Sigmoid colon (tissue), 7 donors: Measurements from ENCODE around the gene FGR. TPM values are rescaled to one million over a fixed set of nuclear protein-coding genes. Genes with fewer than 3 reads are reported as not detected.

Source experiments
- DNase-seq: peaks from one replicate; pipeline ENCODE4 v3.0.0-alpha.2; 2019
- H3K27ac ChIP-seq, 4 donors: fragments of 200-600 bp; sonication (generic); one replicate each; pipeline ENCODE4 v1.5.1; 2016 to 2019; ENCODE audit warnings: mild to moderate bottlenecking in 1 of 4
- H3K27me3 ChIP-seq, 3 donors: fragments of 200-600 bp; sonication (generic); one replicate each; pipeline ENCODE4 v1.5.1; 2019; ENCODE audit warnings: mild to moderate bottlenecking in 1 of 3
- H3K36me3 ChIP-seq, 4 donors: fragments of 200-600 bp; sonication (generic); one replicate each; pipeline ENCODE4 v1.5.1; 2016 to 2019
- H3K4me1 ChIP-seq, 4 donors: fragments of 200-600 bp; sonication (generic); one replicate each; pipeline ENCODE4 v1.5.1; 2017 to 2019
- H3K4me3 ChIP-seq, 4 donors: fragments of 200-600 bp; sonication (generic); one replicate each; pipeline ENCODE4 v1.5.1; 2017 to 2019; ENCODE audit warnings: mild to moderate bottlenecking in 2 of 4, moderate library complexity in 1 of 4
- H3K9me3 ChIP-seq, 4 donors: fragments of 200-600 bp in 3 of 4; sonication (generic) in 3 of 4; one replicate each; pipeline versions ENCODE4 v1.5.1 to v1.6.1; 2013 to 2019
- EP300 ChIP-seq, 4 donors: sonication (generic); formaldehyde crosslinking; IDR thresholded peaks; one replicate each; pipeline ENCODE4 v1.6.1; 2017; ENCODE audit warnings: antibody characterized with exemption in 4 of 4
- POLR2A ChIP-seq, 2 donors: fragments of 450-650 bp; IDR thresholded peaks; one replicate each; pipeline ENCODE4 v1.6.1; 2016; ENCODE audit warnings: antibody characterized with exemption in 2 of 2, mild to moderate bottlenecking in 2 of 2, moderate library complexity in 2 of 2
- POLR2AphosphoS5 ChIP-seq, 4 donors: sonication (generic); formaldehyde crosslinking; IDR thresholded peaks; one replicate each; pipeline ENCODE4 v1.6.1; 2017; ENCODE audit warnings: antibody characterized with exemption in 4 of 4
- WGBS, 2 donors: extraction: QIAGEN DNeasy Blood & Tissue Kit; methylation state at CpG; one replicate each; pipeline ENCODE4 v1.1.7; 2013; 5-methylcytosine and 5-hydroxymethylcytosine counted together
- intact Hi-C: fragments of 100-400 bp; cut with DNase I; formaldehyde crosslinking; loops from one replicate; pipeline ENCODE4 v1.15.1; 2023
- polyA plus RNA-seq, 3 donors: library from polyadenylated mRNA; stranded (reverse); fragments of 200-250 nt; gene quantifications; one replicate each; pipeline ENCODE4 v1.2.3, GENCODE V29; 2013
- total RNA-seq, 4 donors: library from RNA; depleted of rRNA; stranded (reverse); fragments of >200 nt; gene quantifications; one replicate each; pipeline ENCODE4 v1.1.0, GENCODE V29; 2016
- TF ChIP-seq, protein P1 (sequence below), 4 experiments: fragments of 450-650 bp in 3 of 4; fragments of 200-600 bp in 1 of 4; IDR thresholded peaks; one replicate each; pipeline ENCODE4 v1.5.1; 2016 to 2019; ENCODE audit warnings: antibody characterized with exemption in 4 of 4, mild to moderate bottlenecking in 3 of 4, moderate library complexity in 2 of 4
- donor health status: healthy with polysubstance abuse.
- donor health status: Bipolar disorder and iron deficiency.
- donor health status: healthy.

FGR gene
- total and polyA plus RNA-seq, 7 donors, result 3.0 to 14.4 (median 6.9) TPM

DNA sequence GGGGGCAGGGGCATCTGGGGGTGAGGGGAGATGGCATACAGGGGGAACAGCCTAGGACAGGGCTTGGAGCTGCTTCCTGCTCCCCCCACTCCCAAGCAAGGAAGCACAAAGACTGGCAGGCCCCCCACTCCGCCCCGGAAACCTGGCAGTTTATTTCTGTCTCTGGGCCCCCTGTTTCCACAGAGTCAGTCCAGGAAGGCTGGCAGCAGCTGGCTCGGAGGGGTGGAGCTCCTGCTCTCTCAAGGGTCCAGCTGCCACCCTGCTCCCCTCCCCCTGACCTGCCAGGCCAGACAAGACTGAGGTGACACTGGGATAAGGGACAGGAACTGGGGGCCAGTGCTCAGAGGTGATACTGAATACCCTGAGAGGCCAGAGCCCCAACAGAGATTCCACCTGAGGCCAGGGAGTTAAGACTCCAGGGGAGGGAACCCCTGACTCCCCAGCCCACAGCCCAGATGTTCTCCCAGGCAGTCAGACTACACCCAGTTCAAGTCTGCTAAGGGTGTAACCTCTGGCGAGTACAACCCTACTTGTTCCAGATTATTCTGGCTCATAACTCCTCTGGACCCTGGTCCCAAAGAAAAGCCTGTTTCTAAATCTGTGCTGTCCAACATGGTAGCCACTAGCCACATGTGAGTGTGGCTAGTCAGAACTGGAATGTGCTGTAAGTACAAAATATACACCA lies 57.3 kb downstream of the FGR start:
- peak overlapping the region; percentile 96 to 98 (median 97) for H3K27ac ChIP-seq
- WGBS, 2 donors, result 57 to 72% methylated on average over 4 of the region's 4 CpGs
- no peaks in the 10 kb centered on the region for H3K9me3 ChIP-seq
- H3K27me3 ChIP-seq, result no peaks in the 10 kb centered on the region
- H3K36me3 ChIP-seq, result no peaks in the 10 kb centered on the region
- no peak overlapping the region for H3K4me3 ChIP-seq
- peak; percentile 71 for DNase-seq
- intact Hi-C loops, result loop anchor here (2.0 kb wide), 1 partner anchor 17 kb away; no protein-coding TSS in a partner anchor
- H3K4me1 ChIP-seq, result peaks cover 0 to 71% (median 58%) of the 10 kb centered on the region in 4 donors
- TF ChIP-seq EP300 (IDR thresholded peaks at IDR 0.05) (no peak), POLR2AphosphoS5 (IDR thresholded peaks at IDR 0.05) (no peak), POLR2A (IDR thresholded peaks at IDR 0.05) (no peak)
- TF ChIP-seq, protein P1, sequence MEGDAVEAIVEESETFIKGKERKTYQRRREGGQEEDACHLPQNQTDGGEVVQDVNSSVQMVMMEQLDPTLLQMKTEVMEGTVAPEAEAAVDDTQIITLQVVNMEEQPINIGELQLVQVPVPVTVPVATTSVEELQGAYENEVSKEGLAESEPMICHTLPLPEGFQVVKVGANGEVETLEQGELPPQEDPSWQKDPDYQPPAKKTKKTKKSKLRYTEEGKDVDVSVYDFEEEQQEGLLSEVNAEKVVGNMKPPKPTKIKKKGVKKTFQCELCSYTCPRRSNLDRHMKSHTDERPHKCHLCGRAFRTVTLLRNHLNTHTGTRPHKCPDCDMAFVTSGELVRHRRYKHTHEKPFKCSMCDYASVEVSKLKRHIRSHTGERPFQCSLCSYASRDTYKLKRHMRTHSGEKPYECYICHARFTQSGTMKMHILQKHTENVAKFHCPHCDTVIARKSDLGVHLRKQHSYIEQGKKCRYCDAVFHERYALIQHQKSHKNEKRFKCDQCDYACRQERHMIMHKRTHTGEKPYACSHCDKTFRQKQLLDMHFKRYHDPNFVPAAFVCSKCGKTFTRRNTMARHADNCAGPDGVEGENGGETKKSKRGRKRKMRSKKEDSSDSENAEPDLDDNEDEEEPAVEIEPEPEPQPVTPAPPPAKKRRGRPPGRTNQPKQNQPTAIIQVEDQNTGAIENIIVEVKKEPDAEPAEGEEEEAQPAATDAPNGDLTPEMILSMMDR (IDR thresholded peaks at IDR 0.05), result no peak

DNA sequence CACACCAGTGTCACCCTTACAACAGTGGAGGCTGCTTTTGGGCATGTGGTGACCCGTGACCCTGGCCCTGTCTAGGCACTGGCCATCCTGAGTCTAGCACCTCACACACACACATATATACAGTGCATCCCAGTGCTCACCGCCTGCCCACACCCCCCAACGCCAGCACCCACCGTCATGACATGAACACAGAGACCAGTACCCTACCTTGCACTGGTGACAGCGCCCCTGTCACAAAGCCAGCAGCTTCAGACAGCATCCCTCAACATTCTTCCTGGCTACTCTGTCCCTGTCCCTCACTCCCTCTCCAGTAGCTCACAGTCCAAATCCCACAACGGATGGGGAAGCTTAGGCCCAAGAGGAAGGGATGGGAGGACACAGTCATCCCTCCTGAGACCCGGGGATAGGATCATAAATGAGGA lies 58.2 kb downstream of the FGR start:
- DNase-seq, result no peak
- WGBS, 2 donors, result 71 to 72% methylated on average over 7 of the region's 7 CpGs
- Histone ChIP-seq H3K36me3 (no peaks in the 10 kb centered on the region), H3K4me3 (no peak overlapping the region), H3K9me3 (no peaks in the 10 kb centered on the region), H3K27ac (peak overlapping the region; percentile 96 to 98 (median 97)), H3K27me3 (no peaks in the 10 kb centered on the region), H3K4me1 (peaks cover 0 to 76% (median 64%) of the 10 kb centered on the region in 4 donors)
- TF ChIP-seq POLR2AphosphoS5 (IDR thresholded peaks at IDR 0.05) (no peak), EP300 (IDR thresholded peaks at IDR 0.05) (no peak), POLR2A (IDR thresholded peaks at IDR 0.05) (no peak)
- TF ChIP-seq, protein P1 (IDR thresholded peaks at IDR 0.05), result no peak
- intact Hi-C loops, result no loop called here

DNA sequence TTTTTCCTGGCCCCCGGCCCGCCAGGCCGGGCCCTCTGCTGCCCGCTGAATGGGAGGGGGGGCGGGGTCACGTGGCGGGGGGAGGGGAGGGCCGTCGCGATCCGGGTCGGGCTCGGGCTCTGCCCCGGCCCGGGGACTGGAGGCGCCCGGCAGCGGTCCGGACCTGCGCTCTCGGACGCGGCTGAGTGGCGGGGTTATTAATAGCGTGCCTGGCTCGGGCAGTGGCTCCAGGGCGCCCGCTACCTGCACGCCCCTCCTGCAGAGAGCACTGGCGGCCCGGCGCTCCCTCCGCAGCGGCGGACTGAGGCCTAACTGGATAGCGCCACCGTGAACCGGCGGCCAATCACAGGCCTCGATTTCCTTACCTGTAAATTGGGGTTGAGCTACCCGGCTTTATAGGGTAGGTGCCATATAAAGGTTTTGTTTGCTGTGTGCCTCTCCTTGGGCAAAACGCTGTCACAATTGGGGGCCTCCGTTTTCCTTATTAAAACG lies 59.1 kb downstream of the FGR start:
- TF ChIP-seq, protein P1 (IDR thresholded peaks at IDR 0.05), result no peak
- peak in 3 of 4 donors; percentile 18 to 40 (median 33) for TF ChIP-seq POLR2AphosphoS5 (IDR thresholded peaks at IDR 0.05)
- no peaks in the 10 kb centered on the region for H3K27me3 ChIP-seq
- H3K27ac ChIP-seq, result peak overlapping the region; percentile 96 to 98 (median 97)
- intact Hi-C loops, result no loop called here
- peaks cover 0 to 82% (median 71%) of the 10 kb centered on the region in 4 donors for H3K4me1 ChIP-seq
- DNase-seq, result peak; percentile 93
- no peaks in the 10 kb centered on the region for H3K9me3 ChIP-seq
- no peaks in the 10 kb centered on the region for H3K36me3 ChIP-seq
- H3K4me3 ChIP-seq, result peak overlapping the region; percentile 30 to 60 (median 56)
- WGBS, 2 donors, result 3 to 8% methylated on average over 44 of the region's 44 CpGs

DNA sequence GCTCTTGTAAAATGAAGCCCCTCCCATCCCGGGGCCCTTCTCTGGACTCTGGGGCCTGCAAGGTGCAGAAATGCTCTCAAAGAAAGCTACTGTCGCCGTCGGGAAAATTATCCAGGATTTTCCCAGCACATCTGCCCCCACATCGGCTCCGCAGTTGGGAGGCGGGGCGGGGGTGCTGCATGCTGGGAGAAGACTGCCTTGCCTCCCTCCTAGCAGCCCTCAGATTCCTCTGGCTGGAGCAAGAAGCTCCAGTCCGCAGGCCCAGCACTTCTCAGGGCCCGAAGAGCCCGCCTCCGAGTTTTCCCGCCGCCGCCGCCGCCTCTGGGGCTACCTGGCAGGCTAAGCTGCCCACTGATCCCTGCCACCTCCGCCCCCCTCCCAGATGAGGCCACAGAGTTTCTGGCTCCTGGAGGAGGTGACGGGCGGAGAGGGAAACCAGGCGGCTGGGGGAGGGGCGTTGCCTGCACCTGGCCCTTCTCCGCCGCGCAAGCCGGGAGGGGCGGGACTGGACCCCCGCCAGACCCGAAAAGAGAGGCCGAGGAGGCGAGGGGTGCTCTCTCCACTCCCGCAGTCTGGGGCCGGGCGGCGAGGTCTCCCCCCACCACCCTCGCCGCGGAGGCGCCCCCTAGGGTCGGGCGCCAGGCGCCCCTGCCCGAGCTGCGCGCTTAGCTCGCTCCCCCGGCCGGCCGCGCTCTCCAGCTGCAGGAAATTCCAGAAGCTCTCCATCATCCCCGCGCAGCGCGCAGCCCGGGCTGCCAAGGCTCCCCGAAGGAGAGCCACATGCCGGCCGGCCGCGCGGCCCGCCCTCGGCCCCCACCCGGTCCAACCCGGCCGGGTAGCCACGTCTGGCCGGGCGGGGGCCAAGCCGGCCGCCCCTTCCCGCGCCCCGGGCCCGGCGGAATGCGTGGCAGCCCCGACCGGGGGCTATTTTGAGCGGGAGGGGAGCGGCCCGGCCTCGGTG lies 59.8 kb downstream of the FGR start:
- H3K36me3 ChIP-seq, result no peaks in the 10 kb centered on the region
- peak overlapping the region; percentile 96 to 98 (median 97) for H3K27ac ChIP-seq
- H3K9me3 ChIP-seq, result no peaks in the 10 kb centered on the region
- peak in 2 of 4 donors; percentile 10 to 46 for TF ChIP-seq EP300 (IDR thresholded peaks at IDR 0.05)
- TF ChIP-seq, protein P1 (IDR thresholded peaks at IDR 0.05), result peak in 1 of 4 experiments; percentile 9
- TF ChIP-seq POLR2AphosphoS5 (IDR thresholded peaks at IDR 0.05), result peak; percentile 11 to 80 (median 68)
- peak in 1 of 2 donors; percentile 31 for TF ChIP-seq POLR2A (IDR thresholded peaks at IDR 0.05)
- WGBS, 2 donors, result 5 to 17% methylated on average over 83 of the region's 83 CpGs
- H3K27me3 ChIP-seq, result no peaks in the 10 kb centered on the region
- H3K4me3 ChIP-seq, result peak overlapping the region; percentile 30 to 60 (median 56)
- peaks cover 0 to 89% (median 78%) of the 10 kb centered on the region in 4 donors for H3K4me1 ChIP-seq
- peak; percentile 93 for DNase-seq
- intact Hi-C loops, result loop anchor here (5.0 kb wide), 1 partner anchor 48 kb away; no protein-coding TSS in a partner anchor
